Putamen (tissue), 1 donor: ENCODE data around the gene TIMELESS.
"Not testable (repeated sequence)": the region's sequence is repeated elsewhere in the genome, so short reads cannot be mapped to it uniquely, and the experiment has no call there.

Source experiments
- DNase-seq: peaks from one replicate; pipeline ENCODE4 v3.0.0-alpha.2; 2016; ENCODE audit warnings: low spot score

TIMELESS gene

GRCh38 chr12:56468216-56469006 lies 19.2 kb upstream of the TIMELESS start, which contains the start of gene SPRYD4:
TSS of gene SPRYD4 (plus strand) at chr12:56468578. CDS start at chr12:56468592, 14 bp downstream.
- peak; percentile 95 for DNase-seq

GRCh38 chr12:56462565-56462964 lies 13.3 kb upstream of the TIMELESS start:
- no peak for DNase-seq

- no peak for DNase-seq
Measured at GRCh38 chr12:56461235-56462159, 12.3 kb upstream of the TIMELESS start.

GRCh38 chr12:56457817-56458216 lies 8.6 kb upstream of the TIMELESS start:
- no peak for DNase-seq

- no peak for DNase-seq
Measured at GRCh38 chr12:56454557-56454956, 5.3 kb upstream of the TIMELESS start, which contains the start of gene MIP. TSS of gene MIP (minus strand) at chr12:56454657. CDS start at chr12:56454613, 44 bp downstream.

GRCh38 chr12:56451147-56451546 lies 1.9 kb upstream of the TIMELESS start:
- DNase-seq, result no peak

GRCh38 chr12:56450241-56450640 lies 1.0 kb upstream of the TIMELESS start:
- no peak for DNase-seq

- DNase-seq, result no peak
Measured at GRCh38 chr12:56449622-56449984, 377 bp upstream of the TIMELESS start.

GRCh38 chr12:56443208-56443607 lies 6.0 kb downstream of the TIMELESS start:
- DNase-seq, result not testable (repeated sequence)

GRCh38 chr12:56437430-56438176 lies 11.6 kb downstream of the TIMELESS start:
- no peak for DNase-seq

- no peak for DNase-seq
Measured at GRCh38 chr12:56434828-56435227, 14.4 kb downstream of the TIMELESS start.

- DNase-seq, result no peak
Measured at GRCh38 chr12:56431850-56432249, 17.4 kb downstream of the TIMELESS start.

- no peak for DNase-seq
Measured at GRCh38 chr12:56431288-56431687, 17.9 kb downstream of the TIMELESS start.

GRCh38 chr12:56425940-56426438 lies 23.2 kb downstream of the TIMELESS start:
- no peak for DNase-seq

GRCh38 chr12:56425193-56425592 lies 24.0 kb downstream of the TIMELESS start:
- no peak for DNase-seq

- no peak for DNase-seq
Measured at GRCh38 chr12:56420411-56420810, 28.8 kb downstream of the TIMELESS start.

GRCh38 chr12:56417739-56418138 lies 31.5 kb downstream of the TIMELESS start:
- DNase-seq, result no peak

GRCh38 chr12:56414401-56414800 lies 34.8 kb downstream of the TIMELESS start:
- no peak for DNase-seq

- DNase-seq, result no peak
Measured at GRCh38 chr12:56413392-56413791, 35.8 kb downstream of the TIMELESS start.

GRCh38 chr12:56411781-56412639 lies 37.2 kb downstream of the TIMELESS start:
- no peak for DNase-seq

GRCh38 chr12:56410768-56411167 lies 38.5 kb downstream of the TIMELESS start:
- DNase-seq, result no peak
